GM21717 (cell line): Measurements from ENCODE around the gene MAP3K19.
"Not testable (repeated sequence)": the region's sequence is repeated elsewhere in the genome, so short reads cannot be mapped to it uniquely, and the experiment has no call there.

ENCODE experiments used
- ATAC-seq: cut with Tn5 transposase; IDR thresholded peaks from one replicate; pipeline ENCODE4 v1.9.1; 2021; ENCODE audit warnings: mild to moderate bottlenecking, moderate library complexity; ENCODE audit not compliant: unreplicated experiment

Gene MAP3K19

GRCh38 chr2:135052997-135053474, 5.8 kb upstream of the MAP3K19 start:
- ATAC-seq, result peak; percentile 31

- ATAC-seq, result peak; percentile 85
These were observed 5.0 kb upstream of the MAP3K19 start, which contains the start of gene RAB3GAP1 for GRCh38 chr2:135052042-135052876. TSS of gene RAB3GAP1 (plus strand) at chr2:135052292. CDS start at chr2:135052308, 16 bp downstream.

- no peak for ATAC-seq
These were observed 3.4 kb upstream of the MAP3K19 start for GRCh38 chr2:135050684-135051083.

- ATAC-seq, result no peak
These were observed 2.9 kb upstream of the MAP3K19 start for GRCh38 chr2:135050132-135050531.

GRCh38 chr2:135048122-135048521, 875 bp upstream of the MAP3K19 start:
- no peak for ATAC-seq

- ATAC-seq, result no peak
These were observed 3.9 kb downstream of the MAP3K19 start for GRCh38 chr2:135043345-135043744.

- ATAC-seq, result no peak
These were observed 9.4 kb downstream of the MAP3K19 start for GRCh38 chr2:135037831-135038230.

GRCh38 chr2:135033216-135033615, 14.0 kb downstream of the MAP3K19 start:
- not testable (repeated sequence) for ATAC-seq

GRCh38 chr2:135030826-135031225, 16.4 kb downstream of the MAP3K19 start:
- no peak for ATAC-seq

GRCh38 chr2:135029481-135030134, 17.6 kb downstream of the MAP3K19 start:
- no peak for ATAC-seq

GRCh38 chr2:135023886-135024485, 23.3 kb downstream of the MAP3K19 start:
- no peak for ATAC-seq

- ATAC-seq, result no peak
These were observed 24.0 kb downstream of the MAP3K19 start for GRCh38 chr2:135022952-135023880.

GRCh38 chr2:135021618-135022017, 25.6 kb downstream of the MAP3K19 start:
- no peak for ATAC-seq

GRCh38 chr2:135011633-135012032, 35.6 kb downstream of the MAP3K19 start:
- no peak for ATAC-seq

- ATAC-seq, result no peak
These were observed 36.9 kb downstream of the MAP3K19 start for GRCh38 chr2:135010200-135010942.

- no peak for ATAC-seq
These were observed 37.9 kb downstream of the MAP3K19 start for GRCh38 chr2:135009339-135009738.

GRCh38 chr2:135005753-135006152, 41.5 kb downstream of the MAP3K19 start:
- ATAC-seq, result no peak

GRCh38 chr2:135004005-135004746, 43.1 kb downstream of the MAP3K19 start:
- no peak for ATAC-seq

GRCh38 chr2:135002836-135003235, 44.4 kb downstream of the MAP3K19 start:
- ATAC-seq, result no peak
